Esophagus muscularis mucosa (tissue), 4 donors: ENCODE measurements around the gene CENPT. TPM values are rescaled to one million over a fixed set of nuclear protein-coding genes. Genes with fewer than 3 reads are reported as not detected.
"Not testable (repeated sequence)": the region's sequence is repeated elsewhere in the genome, so short reads cannot be mapped to it uniquely, and the experiment has no call there.

Source experiments
- DNase-seq: peaks from one replicate; pipeline ENCODE4 v3.0.0-alpha.2; 2017; ENCODE audit errors: extremely low spot score
- H3K27ac ChIP-seq, 4 donors: fragments of 200-600 bp; sonication (generic); replicated peaks in 1 of 4; 1 replicate in 3 of 4; 2 replicates in 1 of 4; pipeline ENCODE4 v1.5.1; 2016 to 2019; ENCODE audit warnings: mild to moderate bottlenecking in 1 of 4
- H3K27me3 ChIP-seq, 4 donors: fragments of 200-600 bp; sonication (generic); one replicate each; pipeline versions ENCODE4 v1.5.1 to v1.6.0; 2016 to 2019
- H3K36me3 ChIP-seq, 4 donors: fragments of 200-600 bp; sonication (generic); one replicate each; pipeline ENCODE4 v1.5.1; 2016 to 2019
- H3K4me1 ChIP-seq, 4 donors: fragments of 200-600 bp; sonication (generic); one replicate each; pipeline ENCODE4 v1.5.1; 2016 to 2019
- H3K4me3 ChIP-seq, 4 donors: fragments of 200-600 bp; sonication (generic); 1 replicate in 2 of 4; 2 replicates in 2 of 4; pipeline ENCODE4 v1.5.1; 2016 to 2019; ENCODE audit warnings: mild to moderate bottlenecking in 4 of 4, moderate library complexity in 1 of 4
- H3K9me3 ChIP-seq, 4 donors: fragments of 200-600 bp; sonication (generic); 1 replicate in 3 of 4; 2 replicates in 1 of 4; pipeline ENCODE4 v1.5.1; 2016 to 2019
- CTCF ChIP-seq, 3 experiments: fragments of 200-600 bp in 2 of 3; fragments of 450-650 bp in 1 of 3; sonication (generic) in 2 of 3; IDR thresholded peaks; one replicate each; pipeline ENCODE4 v1.5.1; 2017 to 2019; ENCODE audit warnings: antibody characterized with exemption in 3 of 3, mild to moderate bottlenecking in 2 of 3, moderate library complexity in 1 of 3
- EP300 ChIP-seq: sonication (generic); formaldehyde crosslinking; IDR thresholded peaks from one replicate; pipeline ENCODE4 v1.6.1; 2017; ENCODE audit warnings: antibody characterized with exemption
- POLR2A ChIP-seq: fragments of 450-650 bp; IDR thresholded peaks from one replicate; pipeline ENCODE4 v1.6.1; 2017; ENCODE audit warnings: antibody characterized with exemption, moderate library complexity, mild to moderate bottlenecking, low read depth
- POLR2AphosphoS5 ChIP-seq, 2 donors: sonication (generic); formaldehyde crosslinking; IDR thresholded peaks; one replicate each; pipeline ENCODE4 v1.6.1; 2017; ENCODE audit warnings: antibody characterized with exemption in 2 of 2
- WGBS: methylation state at CpG from one replicate; pipeline ENCODE4 v1.1.5; 2018; 5-methylcytosine and 5-hydroxymethylcytosine counted together
- intact Hi-C: fragments of 100-400 bp; cut with DNase I; formaldehyde crosslinking; loops from one replicate; pipeline ENCODE4 v1.15.1; 2023
- total RNA-seq, 4 donors: library from RNA; depleted of rRNA; stranded (reverse); fragments of >200 nt; gene quantifications; one replicate each; pipeline versions ENCODE4 v1.1.0 to v1.2.1, GENCODE V29; 2016

Gene CENPT
- total RNA-seq, 4 donors from 2014 or later = 30.3 to 50.7 (median 33.2) TPM

GRCh38 chr16:67837811-67838210 lies 9.7 kb downstream of the CENPT start:
- Histone ChIP-seq H3K27me3 (no peaks in the 10 kb centered on the region), H3K27ac (no peak overlapping the region), H3K4me1 (peaks cover 16 to 25% (median 21%) of the 10 kb centered on the region in 4 donors), H3K36me3 (no peaks in the 10 kb centered on the region), H3K4me3 (no peak overlapping the region), H3K9me3 (no peaks in the 10 kb centered on the region)
- TF ChIP-seq POLR2A (no peak), CTCF (IDR thresholded peaks at IDR 0.05) (no peak), EP300 (no peak), POLR2AphosphoS5 (IDR thresholded peaks at IDR 0.05) (no peak)
- no peak for DNase-seq
- intact Hi-C loops = no loop called here
- 92% methylated on average over 2 of the region's 2 CpGs for WGBS

DNA sequence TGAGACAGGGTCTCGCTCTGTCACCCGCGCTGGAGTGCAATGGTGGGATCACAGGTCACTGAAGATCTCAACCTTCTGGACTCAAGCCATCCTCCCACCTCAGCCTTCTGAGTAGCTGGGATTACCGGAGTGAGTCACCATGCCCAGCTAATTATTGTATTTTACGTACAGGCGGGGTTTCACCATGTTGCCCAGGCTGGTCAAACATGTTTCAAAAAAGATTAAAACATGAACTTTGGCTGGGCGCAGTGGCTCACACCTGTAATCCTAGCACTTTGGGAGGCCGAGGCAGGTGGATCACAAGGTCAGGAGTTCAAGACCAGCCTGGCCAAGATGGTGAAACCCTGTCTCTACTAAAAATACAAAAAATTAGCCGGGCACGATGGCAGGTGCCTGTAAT lies 10.3 kb downstream of the CENPT start:
- H3K4me1 ChIP-seq = peaks cover 20 to 26% (median 24%) of the 10 kb centered on the region in 4 donors
- 93% methylated on average over 10 of the region's 10 CpGs for WGBS
- H3K36me3 ChIP-seq, H3K9me3 ChIP-seq, H3K27ac ChIP-seq, H3K27me3 ChIP-seq, DNase-seq, H3K4me3 ChIP-seq, intact Hi-C loops: not testable (repeated sequence)

GRCh38 chr16:67834242-67834614 lies 13.3 kb downstream of the CENPT start:
- H3K27ac ChIP-seq = peak overlapping the region; percentile 80 to 85 (median 82)
- WGBS = 80% methylated on average over 10 of the region's 10 CpGs
- intact Hi-C loops = no loop called here

GRCh38 chr16:67833415-67834241 lies 13.9 kb downstream of the CENPT start:
- Histone ChIP-seq H3K9me3 (no peaks in the 10 kb centered on the region), H3K27me3 (no peaks in the 10 kb centered on the region), H3K36me3 (peaks cover 30 to 37% (median 37%) of the 10 kb centered on the region in 4 donors), H3K4me3 (peak overlapping the region; percentile 78 to 98 (median 96)), H3K27ac (peak overlapping the region; percentile 80 to 85 (median 82)), H3K4me1 (peaks cover 14 to 28% (median 20%) of the 10 kb centered on the region in 4 donors)
- TF ChIP-seq POLR2A (no peak), EP300 (no peak), POLR2AphosphoS5 (IDR thresholded peaks at IDR 0.05) (peak; percentile 82 to 91)
- intact Hi-C loops = no loop called here
- peak; percentile 99 for DNase-seq
- 0% methylated on average over 24 of the region's 49 CpGs for WGBS

More at GRCh38 chr16:67834242-67834614, 13.3 kb downstream of the CENPT start:
- H3K4me3 ChIP-seq = peak overlapping the region; percentile 78 to 98 (median 96)
- no peaks in the 10 kb centered on the region for H3K9me3 ChIP-seq
- TF ChIP-seq POLR2A = no peak
- TF ChIP-seq CTCF (IDR thresholded peaks at IDR 0.05) = no peak
- no peak for TF ChIP-seq EP300
- TF ChIP-seq POLR2AphosphoS5 (IDR thresholded peaks at IDR 0.05) = no peak
- DNase-seq = no peak
- no peaks in the 10 kb centered on the region for H3K27me3 ChIP-seq
- H3K4me1 ChIP-seq = peaks cover 14 to 28% (median 20%) of the 10 kb centered on the region in 4 donors
- peaks cover 26 to 31% (median 31%) of the 10 kb centered on the region in 4 donors for H3K36me3 ChIP-seq

DNA sequence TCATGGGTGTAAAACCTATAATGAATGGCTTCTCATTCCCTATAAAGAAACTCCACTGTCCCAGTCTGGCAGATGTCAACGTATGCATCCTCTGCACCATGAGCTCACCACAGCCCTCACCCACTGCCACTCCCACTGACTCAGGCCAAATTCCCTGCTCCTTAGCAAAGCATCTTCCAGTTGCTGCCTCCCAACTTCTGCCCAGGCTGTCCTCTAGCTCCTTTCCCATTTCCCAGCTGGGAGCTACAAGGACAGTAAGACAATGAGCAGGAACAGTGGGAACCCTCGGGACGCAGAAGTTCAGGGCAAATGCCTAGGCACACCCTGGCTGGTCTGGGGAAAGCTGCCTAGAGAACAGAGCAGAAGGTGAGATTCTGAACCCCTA lies 14.5 kb downstream of the CENPT start:
- no peaks in the 10 kb centered on the region for H3K9me3 ChIP-seq
- intact Hi-C loops = no loop called here
- 0% methylated on average over 3 of the region's 3 CpGs for WGBS
- peaks cover 34 to 44% (median 43%) of the 10 kb centered on the region in 4 donors for H3K36me3 ChIP-seq
- peaks cover 14 to 28% (median 20%) of the 10 kb centered on the region in 4 donors for H3K4me1 ChIP-seq
- peak overlapping the region; percentile 80 to 85 (median 82) for H3K27ac ChIP-seq
- DNase-seq = no peak
- TF ChIP-seq CTCF (IDR thresholded peaks at IDR 0.05) = no peak
- TF ChIP-seq EP300 = no peak
- TF ChIP-seq POLR2AphosphoS5 (IDR thresholded peaks at IDR 0.05) = no peak
- no peak for TF ChIP-seq POLR2A
- H3K4me3 ChIP-seq = peak overlapping the region; percentile 78 to 98 (median 96)
- no peaks in the 10 kb centered on the region for H3K27me3 ChIP-seq
